Measurements from ENCODE around the gene DMTF1.

Gene DMTF1

GRCh38 chr7:87146740-87147386 lies 5.4 kb upstream of the DMTF1 start:
- DNase-seq = no peak

GRCh38 chr7:87147500-87147899 lies 4.8 kb upstream of the DMTF1 start:
- no peak for DNase-seq

GRCh38 chr7:87148332-87148955 lies 3.8 kb upstream of the DMTF1 start:
- DNase-seq = no peak

GRCh38 chr7:87151002-87151728 lies 1.1 kb upstream of the DMTF1 start:
- no peak for DNase-seq

GRCh38 chr7:87151729-87152111 lies 533 bp upstream of the DMTF1 start:
- no peak for DNase-seq

GRCh38 chr7:87152897-87153641 lies 816 bp downstream of the DMTF1 start:
- DNase-seq = no peak

DNA sequence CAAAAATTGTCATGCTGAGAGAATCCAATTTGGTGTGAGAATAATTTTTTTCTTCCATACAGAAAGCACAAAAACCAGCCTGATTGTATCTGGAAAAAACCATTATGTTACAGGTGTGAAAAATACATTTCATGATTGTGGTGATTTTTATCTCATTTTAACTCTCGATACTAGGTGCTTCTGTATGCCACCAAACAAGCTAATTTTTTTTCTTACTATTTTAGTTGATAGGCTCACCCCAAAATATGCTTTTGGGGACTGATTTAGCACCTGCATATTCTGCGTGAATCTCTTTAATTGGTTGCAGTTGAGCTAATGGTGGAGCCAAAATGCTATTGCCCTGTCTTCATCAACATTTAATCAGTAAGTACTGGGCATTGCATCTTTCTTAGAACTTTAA lies 1.9 kb downstream of the DMTF1 start:
- DNase-seq = no peak

DNA sequence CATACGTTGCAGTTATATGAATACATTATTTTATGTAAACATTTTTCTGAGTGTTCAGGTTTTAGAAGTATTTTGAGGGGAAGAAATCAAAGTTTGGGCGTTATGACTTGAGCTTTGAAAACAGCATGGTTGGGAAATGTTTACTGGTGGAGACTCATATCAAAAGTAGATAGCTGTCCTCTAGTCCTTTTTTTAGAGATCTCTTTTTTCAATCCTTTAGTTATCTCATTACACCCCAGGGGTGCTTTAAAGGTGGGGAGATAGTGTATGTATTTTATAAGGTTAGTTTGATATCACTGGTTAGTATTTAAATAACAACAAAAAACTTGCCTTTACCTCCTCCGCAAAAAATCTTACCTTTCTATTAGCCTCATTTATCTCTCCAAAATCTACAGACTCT lies 2.3 kb downstream of the DMTF1 start:
- no peak for DNase-seq

DNA sequence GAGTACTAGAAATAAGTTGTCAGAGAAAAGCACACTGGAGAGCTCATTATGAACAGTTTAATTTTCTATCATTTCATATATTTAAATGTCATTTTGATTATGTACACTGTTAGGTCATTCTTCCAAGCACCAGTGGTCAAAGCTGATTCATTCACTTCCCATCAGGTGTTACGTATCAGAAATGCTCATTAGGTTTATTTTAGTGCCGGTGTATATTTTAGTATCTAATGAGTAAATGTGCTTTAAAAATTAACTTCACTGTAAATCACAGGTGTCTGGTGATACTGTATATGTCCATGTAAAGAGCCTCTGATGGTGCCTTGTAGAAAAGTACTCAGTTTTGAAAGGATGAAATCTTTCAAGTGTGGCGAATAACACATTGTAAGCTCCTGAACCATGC lies 3.5 kb downstream of the DMTF1 start:
- no peak for DNase-seq

DNA sequence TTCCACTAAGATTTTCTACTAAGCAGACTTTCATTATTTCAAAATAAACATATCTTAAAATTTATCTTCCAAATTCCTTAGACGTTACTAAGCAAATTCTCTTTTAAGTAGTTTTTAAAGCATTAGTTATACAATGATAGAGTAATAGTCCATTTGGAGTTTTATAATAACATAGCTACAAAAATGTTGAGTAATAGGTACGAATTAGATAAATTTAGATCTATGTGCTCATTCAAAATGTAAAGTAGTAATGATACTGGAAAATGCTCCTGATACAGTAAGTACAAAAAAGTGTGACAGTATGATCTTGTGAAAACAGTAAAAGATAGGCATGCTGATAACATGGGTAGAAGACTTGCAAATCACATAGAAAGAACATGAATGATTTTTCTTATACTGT lies 4.5 kb downstream of the DMTF1 start:
- no peak for DNase-seq

DNA sequence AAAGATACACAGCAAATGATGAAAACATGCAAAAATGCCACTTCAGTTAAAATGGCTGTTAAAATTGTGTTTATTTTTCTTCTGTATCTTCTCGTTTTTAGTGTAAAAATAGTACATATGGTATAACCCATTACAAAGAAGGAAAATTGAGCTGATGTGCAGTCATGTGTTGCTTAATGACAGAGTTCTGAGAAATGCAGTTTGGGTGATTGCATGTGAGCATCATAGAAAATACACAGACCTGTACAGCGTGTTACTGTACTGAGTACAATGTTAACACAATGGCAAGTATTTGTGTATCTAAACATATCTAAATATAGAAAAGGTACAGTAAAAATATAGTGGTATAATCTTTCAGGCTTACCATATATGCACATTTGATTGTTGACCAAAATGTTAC lies 7.3 kb downstream of the DMTF1 start:
- no peak for DNase-seq

DNA sequence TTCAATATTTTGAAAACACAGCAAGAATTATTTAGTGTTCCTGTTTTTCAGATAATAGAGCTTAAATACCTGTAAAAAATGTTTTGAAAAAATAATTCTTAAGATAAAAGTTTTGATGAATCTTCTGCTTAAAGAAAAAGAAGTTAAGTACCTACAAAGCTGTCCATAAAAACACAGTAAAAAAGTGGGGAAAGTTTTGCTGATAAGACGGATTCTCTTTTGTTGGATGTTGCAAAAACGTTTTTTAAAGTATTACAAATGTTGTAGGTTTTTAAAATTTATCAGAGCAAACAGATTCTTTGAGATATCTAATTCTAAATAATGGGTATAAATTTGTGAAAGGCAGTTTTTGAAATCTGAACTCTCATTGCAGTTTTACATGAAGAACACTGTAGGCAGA lies 12.2 kb downstream of the DMTF1 start:
- no peak for DNase-seq

GRCh38 chr7:87170828-87171227 lies 18.6 kb downstream of the DMTF1 start:
- DNase-seq = no peak

GRCh38 chr7:87171282-87171934 lies 19.2 kb downstream of the DMTF1 start:
- DNase-seq = no peak

DNA sequence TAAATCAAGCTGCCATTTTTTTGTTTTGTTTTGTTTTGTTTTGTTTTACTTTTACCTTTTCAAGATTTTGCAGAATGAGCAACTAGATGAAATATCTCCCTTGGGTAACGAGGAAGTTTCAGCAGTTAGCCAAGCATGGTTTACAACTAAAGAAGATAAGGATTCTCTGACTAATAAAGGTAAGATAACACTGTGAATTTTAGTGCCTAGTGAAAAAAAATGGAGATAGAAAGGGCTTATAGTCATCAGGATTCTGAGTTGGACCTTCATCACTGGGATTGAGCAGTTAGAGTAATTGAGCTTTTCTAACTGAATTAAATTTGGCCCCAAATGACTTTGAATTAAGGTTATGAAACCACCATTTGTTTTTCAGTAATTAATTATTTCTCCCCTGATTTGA lies 21.2 kb downstream of the DMTF1 start:
- no peak for DNase-seq

- DNase-seq = no peak
These were observed 26.1 kb downstream of the DMTF1 start for GRCh38 chr7:87178320-87178719.

GRCh38 chr7:87179180-87179579 lies 26.9 kb downstream of the DMTF1 start:
- no peak for DNase-seq

GRCh38 chr7:87187120-87187519 lies 34.9 kb downstream of the DMTF1 start:
- no peak for DNase-seq

DNA sequence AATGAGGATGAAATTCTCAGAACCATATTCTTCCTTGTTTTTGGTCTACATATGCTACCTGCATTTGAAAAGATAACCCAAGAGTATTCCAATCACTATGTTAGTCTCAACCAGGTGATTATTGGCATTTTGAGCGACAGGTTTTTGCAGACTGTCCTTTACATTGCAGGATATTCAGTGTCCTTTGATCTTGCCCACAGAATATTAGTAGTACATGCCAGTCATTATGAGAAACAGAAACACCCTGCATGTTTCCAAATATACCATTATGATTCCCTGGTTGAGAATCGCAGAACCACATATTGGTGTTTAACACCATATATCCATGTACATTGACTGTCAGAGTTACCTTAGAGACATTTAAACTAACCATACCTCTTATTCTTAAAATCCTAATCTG lies 36.7 kb downstream of the DMTF1 start:
- DNase-seq = no peak

GRCh38 chr7:87190783-87191182 lies 38.5 kb downstream of the DMTF1 start:
- DNase-seq = no peak

DNA sequence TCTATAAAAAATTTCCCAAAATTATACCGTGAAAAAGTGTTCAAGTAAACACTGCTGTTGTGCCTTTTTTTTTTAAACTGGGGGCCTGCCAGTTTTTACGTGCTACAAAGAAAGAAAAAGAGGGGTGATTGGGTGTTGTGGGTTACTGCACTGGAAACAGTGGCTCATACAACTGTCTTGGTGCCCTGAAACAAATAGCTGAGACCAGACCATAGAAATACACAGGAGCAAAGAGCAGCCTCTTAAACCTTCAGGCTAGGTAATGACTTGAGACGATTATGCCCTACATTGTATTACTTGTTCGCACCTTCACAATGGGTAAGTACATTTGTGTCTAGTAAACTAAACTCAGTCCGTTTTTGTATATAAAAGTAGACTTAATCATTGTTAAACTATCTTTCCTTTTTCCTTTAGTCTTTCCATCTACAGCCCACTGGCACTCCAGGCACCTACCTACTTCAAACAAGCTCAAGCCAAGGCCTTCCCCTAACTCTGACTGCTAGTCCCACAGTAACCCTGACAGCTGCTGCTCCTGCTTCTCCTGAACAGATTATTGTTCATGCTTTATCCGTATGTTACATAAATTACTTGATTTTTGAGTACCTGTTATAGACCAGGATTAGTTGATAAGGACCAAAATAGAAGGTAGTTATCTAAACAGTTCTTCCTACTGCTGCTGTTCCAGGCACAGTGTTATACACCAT lies 40.7 kb downstream of the DMTF1 start:
- DNase-seq = no peak

DNA sequence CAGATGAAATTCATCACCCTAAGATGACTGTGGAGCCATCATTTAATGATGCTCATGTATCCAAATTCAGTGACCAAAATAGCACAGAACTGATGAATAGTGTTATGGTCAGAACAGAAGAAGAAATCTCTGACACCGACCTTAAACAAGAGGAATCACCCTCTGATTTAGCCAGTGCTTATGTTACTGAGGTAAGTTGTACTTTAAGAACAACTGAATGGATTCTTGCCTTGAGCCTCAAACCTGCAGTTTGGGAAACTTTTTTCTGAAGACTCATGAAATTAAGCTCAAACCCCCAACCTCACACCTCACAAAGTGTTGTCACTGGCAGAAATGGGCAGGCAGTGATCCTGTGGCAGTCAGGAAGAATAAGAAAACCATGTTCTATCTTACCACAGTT lies 41.7 kb downstream of the DMTF1 start:
- no peak for DNase-seq

DNA sequence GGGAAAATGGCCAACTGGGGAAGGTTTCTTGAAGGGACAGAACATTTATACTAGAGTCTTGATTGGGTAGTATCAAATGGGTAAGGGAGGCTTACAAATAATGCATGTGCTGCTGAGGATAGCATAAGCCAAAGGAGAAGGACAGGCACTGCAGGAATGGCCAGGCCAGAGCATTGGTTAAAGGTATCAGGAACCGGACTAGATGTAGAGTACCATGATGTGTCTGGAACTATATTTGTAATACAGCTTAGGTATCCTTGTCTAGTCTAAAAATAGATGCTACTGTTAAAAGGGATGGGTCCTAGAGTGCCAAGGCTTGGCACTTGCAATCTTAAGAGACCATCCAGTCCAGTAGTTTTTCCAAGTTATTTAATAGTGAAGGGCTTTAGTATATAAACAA lies 47.0 kb downstream of the DMTF1 start:
- no peak for DNase-seq
